ENCODE data around the gene NXN.
"Not testable (repeated sequence)": the region's sequence is repeated elsewhere in the genome, so short reads cannot be mapped to it uniquely, and the experiment has no call there.

NXN gene

GRCh38 chr17:1006054-1006453 lies 26.5 kb upstream of the NXN start:
- no peak for DNase-seq (ENCODE audit: low read depth)

- peak; percentile 58 for DNase-seq (ENCODE audit: low read depth)
These were observed 25.9 kb upstream of the NXN start for GRCh38 chr17:1005361-1005946.

GRCh38 chr17:1004769-1005295 lies 25.3 kb upstream of the NXN start:
- DNase-seq (ENCODE audit: low read depth) = no peak

GRCh38 chr17:1003972-1004768 lies 24.6 kb upstream of the NXN start:
- DNase-seq (ENCODE audit: low read depth) = no peak

GRCh38 chr17:1003633-1003971 lies 24.0 kb upstream of the NXN start:
- no peak for DNase-seq (ENCODE audit: low read depth)

- DNase-seq (ENCODE audit: low read depth) = no peak
These were observed 23.4 kb upstream of the NXN start for GRCh38 chr17:1002771-1003555.

DNA sequence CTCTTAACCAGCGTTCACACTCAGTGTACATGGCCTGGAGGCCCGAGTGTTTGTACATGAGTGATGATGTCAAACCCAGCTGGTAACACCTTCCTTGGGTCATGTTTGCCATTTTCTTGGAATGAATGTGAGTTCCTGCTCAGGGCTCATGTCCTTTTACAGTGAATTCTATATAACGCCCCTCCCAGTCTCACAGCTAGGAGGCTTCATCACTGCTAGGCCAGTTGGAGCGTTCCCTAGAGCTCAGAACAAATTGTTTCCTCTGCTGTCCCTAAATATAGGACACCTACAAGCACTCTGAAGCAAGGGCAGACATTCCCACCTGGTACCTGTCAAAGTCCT lies 22.8 kb upstream of the NXN start:
- DNase-seq (ENCODE audit: low read depth) = no peak

GRCh38 chr17:1001640-1002411 lies 22.2 kb upstream of the NXN start:
- DNase-seq (ENCODE audit: low read depth) = peak; percentile 49

- no peak for DNase-seq (ENCODE audit: low read depth)
These were observed 21.3 kb upstream of the NXN start for GRCh38 chr17:1000597-1001461.

DNA sequence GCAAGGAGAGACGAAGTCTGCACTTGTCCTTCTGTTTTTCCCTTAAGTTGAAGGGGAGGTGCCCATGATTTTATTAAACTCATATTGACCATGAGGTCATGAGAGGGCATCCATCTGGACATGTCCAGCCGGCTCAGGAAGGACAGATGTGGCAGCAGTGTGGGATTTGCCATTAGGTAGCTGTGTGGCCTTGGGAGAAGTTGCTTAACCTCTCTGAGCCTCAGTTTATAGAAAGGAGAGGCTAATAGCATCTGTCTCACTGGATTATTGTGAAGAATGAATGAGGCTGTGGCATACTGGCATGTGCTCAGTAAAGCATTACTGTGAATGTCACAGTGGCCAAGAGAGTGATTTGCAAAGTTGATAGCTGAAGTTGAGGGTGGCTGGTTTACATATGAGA lies 18.5 kb upstream of the NXN start:
- no peak for DNase-seq (ENCODE audit: low read depth)

DNA sequence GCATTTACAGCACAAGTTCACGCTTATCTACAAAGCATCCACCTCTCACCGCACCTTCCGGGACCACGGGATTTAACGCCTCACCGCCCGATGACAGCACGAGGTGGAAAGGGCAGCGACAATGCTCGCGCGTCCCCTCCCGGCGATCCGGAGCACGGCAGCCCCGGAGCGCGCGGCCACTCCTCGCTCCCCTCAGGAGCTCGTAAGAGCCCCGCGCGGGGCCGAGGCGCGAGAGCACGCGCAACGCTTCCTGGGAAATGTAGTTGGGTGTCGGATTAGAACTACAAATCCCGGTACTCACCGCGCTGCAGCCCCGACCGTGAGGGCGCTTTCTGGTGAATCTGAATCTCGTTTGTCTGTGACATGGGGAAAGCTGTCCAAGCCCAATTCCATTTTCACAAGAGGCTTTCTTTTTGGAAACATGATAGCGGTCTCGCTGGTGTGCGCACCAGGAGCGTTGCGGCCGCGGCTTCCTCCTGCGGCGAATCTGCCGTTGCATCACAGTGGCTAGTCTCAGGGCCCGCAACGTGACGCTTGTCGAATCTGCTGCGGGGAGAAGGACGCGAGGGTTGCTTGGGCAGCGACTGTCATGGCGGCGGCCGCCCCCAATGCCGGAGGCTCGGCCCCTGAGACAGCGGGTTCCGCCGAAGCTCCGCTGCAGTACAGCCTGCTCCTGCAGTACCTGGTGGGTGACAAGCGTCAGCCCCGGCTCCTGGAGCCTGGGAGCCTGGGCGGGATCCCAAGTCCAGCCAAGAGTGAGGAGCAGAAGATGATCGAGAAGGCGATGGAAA lies 17.2 kb upstream of the NXN start, which contains the start of gene TIMM22:
TSS of gene TIMM22 (plus strand) at position 576 of the 791 bp plus-strand sequence. CDS start at position 590, 14 bp downstream.
- DNase-seq (ENCODE audit: low read depth) = peak; percentile 97

GRCh38 chr17:995324-995723 lies 15.7 kb upstream of the NXN start:
- DNase-seq (ENCODE audit: low read depth) = not testable (repeated sequence)

- no peak for DNase-seq (ENCODE audit: low read depth)
These were observed 13.4 kb upstream of the NXN start for GRCh38 chr17:992933-993332.

DNA sequence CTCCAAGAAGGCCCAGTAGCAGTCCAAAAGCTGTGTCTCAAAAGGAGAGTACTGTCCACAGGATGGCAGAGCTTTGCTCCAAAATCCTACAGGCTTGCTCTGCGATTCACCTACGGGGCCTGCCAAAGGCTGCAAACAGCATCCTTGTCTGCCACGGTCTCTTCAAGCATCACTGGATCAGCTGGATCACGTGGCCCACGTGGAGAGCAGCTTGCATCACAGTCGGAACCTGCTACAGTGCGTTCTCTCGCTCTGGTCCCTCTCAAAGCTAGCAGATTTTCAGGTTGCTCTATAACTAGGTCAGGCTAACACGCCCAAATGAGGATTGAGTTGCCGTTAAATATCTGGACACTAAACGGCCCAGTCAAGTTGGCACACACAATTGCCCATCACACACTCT lies 9.0 kb upstream of the NXN start:
- no peak for DNase-seq (ENCODE audit: low read depth)

DNA sequence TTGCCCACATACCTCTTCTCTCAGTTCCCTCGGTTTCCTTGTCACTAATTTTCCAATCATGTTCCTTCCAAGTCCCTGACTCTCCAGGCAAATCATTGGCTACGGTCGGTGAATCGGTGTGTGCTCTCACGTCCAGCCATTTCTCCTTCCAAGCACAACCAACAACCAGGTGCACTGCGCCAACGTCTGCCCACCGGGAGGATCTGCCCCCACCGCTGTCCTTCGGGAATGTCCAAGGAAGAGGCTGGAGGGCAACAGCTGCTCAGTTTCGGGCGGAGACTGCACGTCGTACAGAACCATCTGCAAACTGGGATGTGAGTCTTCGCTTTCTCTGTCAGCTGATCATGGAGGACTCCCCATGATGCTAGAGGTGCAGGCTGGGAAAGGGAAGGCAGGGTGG lies 8.4 kb upstream of the NXN start:
- no peak for DNase-seq (ENCODE audit: low read depth)

DNA sequence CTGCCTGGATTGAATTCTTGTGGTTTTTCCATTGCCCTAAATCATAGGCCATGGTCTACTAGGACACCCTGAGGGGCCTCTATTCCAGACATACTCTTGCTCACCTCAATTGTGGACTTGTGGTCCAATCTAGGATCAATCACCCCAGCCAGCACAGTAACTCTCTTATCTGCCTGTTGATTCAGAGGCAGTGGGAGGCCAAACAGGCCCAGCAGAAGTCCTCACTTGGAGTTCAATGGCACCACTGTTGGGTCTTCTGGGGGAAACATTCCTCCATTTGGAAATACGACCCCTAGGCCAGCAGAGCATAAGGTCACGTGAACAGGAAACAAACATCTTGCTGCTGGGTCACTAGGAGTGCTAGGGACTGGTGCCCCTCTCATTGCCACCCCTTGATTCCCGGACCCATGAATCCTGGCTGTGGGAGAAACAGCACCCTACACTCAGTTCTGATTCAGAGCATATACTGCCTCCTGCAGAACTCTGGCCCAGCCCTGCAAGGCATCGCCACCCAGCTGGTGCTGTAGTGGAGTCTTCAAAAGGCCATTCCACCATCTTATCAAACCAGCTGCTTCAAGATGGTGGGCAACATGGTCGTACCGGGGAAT lies 6.8 kb upstream of the NXN start:
- DNase-seq (ENCODE audit: low read depth) = no peak

GRCh38 chr17:983921-984320 lies 4.3 kb upstream of the NXN start:
- DNase-seq (ENCODE audit: low read depth) = no peak

DNA sequence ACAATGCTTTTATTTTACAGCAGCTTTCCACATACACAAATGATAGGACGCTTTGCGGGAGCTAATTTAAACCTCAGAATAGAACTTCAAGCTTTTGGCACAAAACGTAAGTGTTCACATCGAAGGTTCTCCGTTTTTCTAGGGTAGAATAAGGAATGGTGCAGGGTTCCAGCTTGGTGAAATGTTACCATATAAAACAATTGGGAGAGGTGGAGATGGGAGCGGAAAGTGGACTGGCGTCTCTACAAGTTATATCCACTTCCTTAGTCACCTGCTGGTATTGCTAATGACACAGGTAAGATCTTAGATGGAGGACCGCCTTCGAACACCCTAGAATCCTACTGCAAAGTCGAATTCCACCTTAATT lies 1.7 kb upstream of the NXN start:
- DNase-seq (ENCODE audit: low read depth) = no peak

GRCh38 chr17:980406-981291 lies 1.1 kb upstream of the NXN start:
- DNase-seq (ENCODE audit: low read depth) = peak; percentile 77

Data from amniotic epithelial cell (primary cell).